GM19397 (cell line): ENCODE results near the gene ASCL2.
"Not testable (repeated sequence)": the region's sequence is repeated elsewhere in the genome, so short reads cannot be mapped to it uniquely, and the experiment has no call there.

Experiments used
- ATAC-seq: cut with Tn5 transposase; IDR thresholded peaks from one replicate; pipeline ENCODE4 v1.9.1; 2021; ENCODE audit warnings: mild to moderate bottlenecking, moderate library complexity; ENCODE audit not compliant: unreplicated experiment

The ASCL2 gene

GRCh38 chr11:2298795-2299761 is 28.7 kb upstream of the ASCL2 start:
- no peak for ATAC-seq

- ATAC-seq = no peak
Observed at GRCh38 chr11:2298131-2298794, 27.9 kb upstream of the ASCL2 start.

DNA sequence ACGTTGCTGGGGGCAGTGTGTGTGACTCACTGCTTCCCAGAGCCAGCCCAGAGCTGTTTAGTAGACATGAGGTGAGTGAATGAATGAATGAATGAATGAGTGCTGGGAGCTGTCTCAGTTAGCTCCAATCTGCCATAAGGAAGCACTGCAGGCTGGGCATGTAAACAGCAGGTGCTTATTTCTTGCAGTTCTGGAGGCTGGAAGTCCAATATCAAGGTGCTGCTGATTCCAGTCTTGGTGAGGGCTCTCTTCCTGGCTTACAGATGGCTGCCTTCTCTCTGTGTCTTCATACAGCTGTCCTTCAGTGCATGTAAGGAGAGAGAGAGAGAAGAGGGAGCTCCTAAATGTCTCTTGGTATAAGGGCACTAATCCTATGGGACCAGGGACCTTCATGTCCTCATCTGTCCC is 27.2 kb upstream of the ASCL2 start:
- no peak for ATAC-seq

DNA sequence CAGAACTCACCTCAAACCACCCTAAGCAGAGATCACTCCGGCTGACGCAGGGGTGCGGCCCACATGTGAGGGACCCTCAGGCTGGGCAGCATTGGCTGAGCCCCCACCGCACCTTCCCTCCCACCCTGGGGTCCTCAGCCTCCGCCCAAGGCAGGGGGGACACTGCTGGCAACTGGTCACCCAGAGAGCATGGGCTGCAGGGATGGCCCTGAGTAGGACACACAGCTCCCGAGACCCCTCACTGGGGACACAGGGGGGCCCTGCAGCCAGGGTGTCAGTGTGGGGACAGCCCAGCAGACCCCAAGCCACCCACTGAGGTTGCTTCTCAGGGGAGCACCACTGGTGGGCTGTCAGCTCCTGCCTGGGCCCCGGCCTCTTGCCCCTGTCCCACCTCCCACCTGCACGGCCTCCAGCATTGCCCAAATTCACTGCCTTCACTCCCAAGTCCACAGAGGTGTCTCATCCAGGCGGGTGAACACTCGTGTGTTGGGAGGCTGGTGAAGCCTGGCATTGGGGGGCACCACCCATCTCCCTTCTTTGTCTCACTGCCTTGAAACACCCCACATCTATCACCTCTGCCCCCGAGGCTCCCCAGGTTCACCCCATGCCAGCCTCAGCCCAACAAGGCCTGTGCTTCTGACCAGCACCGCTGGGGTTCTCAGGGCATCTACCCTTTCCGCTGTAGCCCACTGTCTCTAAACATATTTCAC is 26.7 kb upstream of the ASCL2 start:
- ATAC-seq = no peak

- no peak for ATAC-seq
Observed at GRCh38 chr11:2295971-2296912, 25.9 kb upstream of the ASCL2 start.

- ATAC-seq = no peak
Observed at GRCh38 chr11:2294926-2295290, 24.5 kb upstream of the ASCL2 start.

- no peak for ATAC-seq
Observed at GRCh38 chr11:2293984-2294925, 23.9 kb upstream of the ASCL2 start.

DNA sequence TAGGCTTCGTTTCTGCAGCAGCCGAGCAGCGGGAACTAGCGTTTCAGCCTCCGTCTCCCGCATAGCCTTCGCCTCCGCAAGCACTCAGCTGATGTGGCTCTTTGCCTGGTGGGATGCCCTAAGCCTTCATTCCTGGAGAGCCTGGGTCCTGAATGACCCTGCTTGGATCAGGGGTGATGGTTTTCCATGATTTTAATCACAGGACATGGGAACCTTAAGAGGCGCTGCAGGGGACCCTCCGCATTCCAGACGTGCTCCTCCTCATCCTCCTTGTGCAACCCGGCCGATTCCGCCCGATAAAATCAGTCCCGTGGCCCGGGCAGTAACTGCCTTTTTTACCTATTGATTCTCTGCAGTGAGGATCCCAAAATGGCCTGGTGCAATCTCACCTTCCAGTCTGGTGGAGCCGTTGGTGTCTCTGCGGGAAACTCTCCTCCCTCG is 23.2 kb upstream of the ASCL2 start:
- ATAC-seq = no peak

GRCh38 chr11:2290351-2290841 is 20.0 kb upstream of the ASCL2 start:
- ATAC-seq = no peak

- no peak for ATAC-seq
Observed at GRCh38 chr11:2289859-2290258, 19.5 kb upstream of the ASCL2 start.

- no peak for ATAC-seq
Observed at GRCh38 chr11:2289350-2289749, 19.0 kb upstream of the ASCL2 start.

DNA sequence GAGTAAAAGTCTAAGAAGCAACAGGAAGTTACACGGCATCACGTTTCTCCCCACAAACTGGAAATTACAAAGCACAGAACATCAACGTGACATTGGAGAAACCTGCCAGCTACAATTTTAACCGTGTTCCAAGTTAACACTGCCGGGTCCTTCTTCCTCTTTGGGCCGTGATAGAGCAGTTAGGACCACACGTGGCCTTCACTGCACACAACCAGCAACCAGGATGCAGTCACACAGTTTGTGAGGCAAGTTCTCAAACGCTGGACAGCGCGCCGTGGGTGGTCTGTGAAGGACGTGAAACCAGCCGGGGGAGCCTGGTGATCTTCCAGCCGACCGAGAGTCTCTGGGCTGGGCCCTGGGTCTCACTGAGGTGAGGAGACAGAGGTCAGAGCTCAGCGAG is 16.7 kb upstream of the ASCL2 start:
- no peak for ATAC-seq

DNA sequence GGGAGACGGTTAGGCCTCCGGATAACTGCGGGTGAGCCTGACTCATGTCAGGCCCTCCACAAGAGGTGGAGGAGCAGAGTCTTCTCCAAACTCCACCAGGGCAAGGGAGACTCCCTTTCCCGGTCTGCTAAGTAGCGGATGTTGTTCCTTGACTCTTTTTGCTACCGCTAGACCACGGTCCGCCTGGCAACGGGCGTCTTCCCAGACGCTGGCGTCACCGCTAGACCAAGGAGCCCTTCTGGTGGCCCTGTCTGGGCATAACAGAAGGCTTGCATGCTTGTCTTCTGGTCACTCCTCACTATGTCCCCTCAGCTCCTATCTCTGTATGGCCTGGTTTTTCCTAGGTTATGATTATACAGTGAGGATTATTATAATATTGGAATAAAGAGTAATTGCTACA is 16.0 kb upstream of the ASCL2 start:
- ATAC-seq = not testable (repeated sequence)

DNA sequence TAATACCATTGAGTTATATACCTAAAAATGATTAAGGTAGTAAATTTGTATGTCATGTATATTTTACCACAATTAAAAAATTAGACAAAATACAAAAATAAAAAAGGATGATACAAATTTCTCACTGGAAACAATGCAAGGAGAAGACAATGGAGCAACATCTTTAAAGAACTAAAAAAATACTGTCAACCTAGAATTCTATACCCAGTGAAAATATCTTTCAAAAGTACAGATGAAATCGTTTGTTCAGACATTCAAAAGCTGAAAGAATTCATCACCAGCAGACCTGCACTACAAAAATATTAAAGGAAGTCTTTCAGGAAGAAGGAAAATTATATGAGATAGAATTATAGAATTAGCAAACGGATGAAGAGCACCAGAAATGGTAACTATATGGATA is 9.8 kb upstream of the ASCL2 start:
- no peak for ATAC-seq

GRCh38 chr11:2277933-2278523 is 7.6 kb upstream of the ASCL2 start:
- no peak for ATAC-seq

DNA sequence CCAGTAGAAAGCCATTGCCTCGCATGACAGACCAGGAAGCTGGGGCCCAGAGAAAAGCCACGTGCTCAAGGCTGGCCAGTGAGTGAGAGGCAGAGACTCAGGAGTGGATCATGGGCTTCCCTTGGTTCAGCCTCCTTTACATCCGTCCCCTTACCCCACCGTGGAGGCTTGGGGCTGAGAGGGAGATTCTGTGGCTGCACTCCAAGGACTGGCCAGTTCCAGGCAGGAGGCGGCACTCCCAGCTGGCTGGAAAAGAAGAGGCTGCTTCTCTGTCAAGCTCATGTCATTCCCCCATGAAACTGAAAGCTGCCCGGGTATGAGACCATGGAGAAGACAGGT is 6.6 kb upstream of the ASCL2 start:
- ATAC-seq = no peak

- ATAC-seq = no peak
Observed at GRCh38 chr11:2276280-2277007, 6.1 kb upstream of the ASCL2 start.
